ENCODE results near the gene ELFN1.

The ELFN1 gene

GRCh38 chr7:1651891-1652290, 18.2 kb upstream of the ELFN1 start:
- no peak for DNase-seq (ENCODE audit: low read depth)
- TF ChIP-seq MAX (IDR thresholded peaks at IDR 0.05; ENCODE audit: low read depth, low read length), result no peak
- TF ChIP-seq CTCF (IDR thresholded peaks at IDR 0.05; ENCODE audit: low read depth, low read length), result no peak
- TF ChIP-seq MYC (IDR thresholded peaks at IDR 0.05; ENCODE audit: low read depth, low read length), result no peak
- TF ChIP-seq POLR2A (IDR thresholded peaks at IDR 0.05; ENCODE audit: extremely low read depth, insufficient read length), result no peak
- H3K4me3 ChIP-seq (ENCODE audit: low read depth, low read length), result no peak overlapping the region

- no peak for TF ChIP-seq MYC (IDR thresholded peaks at IDR 0.05; ENCODE audit: low read depth, low read length)
- no peak for TF ChIP-seq POLR2A (IDR thresholded peaks at IDR 0.05; ENCODE audit: extremely low read depth, insufficient read length)
- TF ChIP-seq CTCF (IDR thresholded peaks at IDR 0.05; ENCODE audit: low read depth, low read length), result no peak
- no peak for TF ChIP-seq MAX (IDR thresholded peaks at IDR 0.05; ENCODE audit: low read depth, low read length)
- DNase-seq (ENCODE audit: low read depth), result no peak
- no peak overlapping the region for H3K4me3 ChIP-seq (ENCODE audit: low read depth, low read length)
These were observed 16.6 kb upstream of the ELFN1 start for GRCh38 chr7:1653500-1653899.

GRCh38 chr7:1654111-1654510, 16.0 kb upstream of the ELFN1 start:
- TF ChIP-seq POLR2A (IDR thresholded peaks at IDR 0.05; ENCODE audit: extremely low read depth, insufficient read length), result no peak
- no peak for TF ChIP-seq CTCF (IDR thresholded peaks at IDR 0.05; ENCODE audit: low read depth, low read length)
- no peak for TF ChIP-seq MAX (IDR thresholded peaks at IDR 0.05; ENCODE audit: low read depth, low read length)
- no peak for TF ChIP-seq MYC (IDR thresholded peaks at IDR 0.05; ENCODE audit: low read depth, low read length)
- no peak for DNase-seq (ENCODE audit: low read depth)
- no peak overlapping the region for H3K4me3 ChIP-seq (ENCODE audit: low read depth, low read length)

- no peak for DNase-seq (ENCODE audit: low read depth)
- H3K4me3 ChIP-seq (ENCODE audit: low read depth, low read length), result no peak overlapping the region
- TF ChIP-seq MAX (IDR thresholded peaks at IDR 0.05; ENCODE audit: low read depth, low read length), result no peak
- TF ChIP-seq POLR2A (IDR thresholded peaks at IDR 0.05; ENCODE audit: extremely low read depth, insufficient read length), result no peak
- TF ChIP-seq CTCF (IDR thresholded peaks at IDR 0.05; ENCODE audit: low read depth, low read length), result no peak
- TF ChIP-seq MYC (IDR thresholded peaks at IDR 0.05; ENCODE audit: low read depth, low read length), result no peak
These were observed 15.2 kb upstream of the ELFN1 start for GRCh38 chr7:1654738-1655475.

GRCh38 chr7:1659696-1660095, 10.4 kb upstream of the ELFN1 start:
- DNase-seq (ENCODE audit: low read depth), result no peak
- H3K4me3 ChIP-seq (ENCODE audit: low read depth, low read length), result no peak overlapping the region
- TF ChIP-seq POLR2A (IDR thresholded peaks at IDR 0.05; ENCODE audit: extremely low read depth, insufficient read length), result no peak

- DNase-seq (ENCODE audit: low read depth), result no peak
- no peak overlapping the region for H3K4me3 ChIP-seq (ENCODE audit: low read depth, low read length)
- TF ChIP-seq CTCF (IDR thresholded peaks at IDR 0.05; ENCODE audit: low read depth, low read length) (no peak), MAX (IDR thresholded peaks at IDR 0.05; ENCODE audit: low read depth, low read length) (no peak), MYC (IDR thresholded peaks at IDR 0.05; ENCODE audit: low read depth, low read length) (no peak), POLR2A (IDR thresholded peaks at IDR 0.05; ENCODE audit: extremely low read depth, insufficient read length) (no peak)
These were observed 8.6 kb upstream of the ELFN1 start for GRCh38 chr7:1661461-1661860.
